Heart left ventricle (tissue), 16 donors: Measurements from ENCODE around the gene LSR. TPM values are rescaled to one million over a fixed set of nuclear protein-coding genes. Genes with fewer than 3 reads are reported as not detected.

Source experiments
- ATAC-seq, 4 donors: fragments of 200-7000 bp; cut with Tn5 transposase; one replicate each; pipeline ENCODE4 v1.9.1; 2020 to 2022; ENCODE audit warnings: moderate library complexity in 4 of 4, mild to moderate bottlenecking in 3 of 4, moderate number of reproducible peaks in 1 of 4
- DNase-seq, 5 donors: peaks; one replicate each; pipeline ENCODE4 v3.0.0-alpha.2; 2020
- H3K27ac ChIP-seq, 12 donors: fragments of 200-600 bp; sonication (generic) in 4 of 12; one replicate each; pipeline versions ENCODE4 v1.5.0 to v1.8.0; 2016 to 2022; ENCODE audit warnings: mild to moderate bottlenecking in 2 of 12
- H3K27me3 ChIP-seq, 9 donors: fragments of 200-600 bp; sonication (generic) in 2 of 9; one replicate each; pipeline versions ENCODE4 v1.5.1 to v1.8.0; 2016 to 2022; ENCODE audit warnings: mild to moderate bottlenecking in 3 of 9
- H3K36me3 ChIP-seq, 9 donors: fragments of 200-600 bp; sonication (generic) in 2 of 9; one replicate each; pipeline versions ENCODE4 v1.5.0 to v1.8.0; 2018 to 2022; ENCODE audit warnings: mild to moderate bottlenecking in 2 of 9
- H3K4me1 ChIP-seq, 12 donors: fragments of 200-600 bp; sonication (generic) in 4 of 12; one replicate each; pipeline versions ENCODE4 v1.5.0 to v1.8.0; 2016 to 2022; ENCODE audit warnings: mild to moderate bottlenecking in 3 of 12
- H3K4me3 ChIP-seq, 12 donors: fragments of 200-600 bp; sonication (generic) in 4 of 12; one replicate each; pipeline versions ENCODE4 v1.5.0 to v1.8.0; 2017 to 2022; ENCODE audit warnings: mild to moderate bottlenecking in 9 of 12, moderate library complexity in 4 of 12
- H3K9me3 ChIP-seq, 12 donors: fragments of 200-600 bp; sonication (generic) in 4 of 12; one replicate each; pipeline versions ENCODE4 v1.5.0 to v1.8.0; 2016 to 2022; ENCODE audit warnings: mild to moderate bottlenecking in 1 of 12
- CTCF ChIP-seq, 12 donors: fragments of 200-600 bp; sonication (generic) in 4 of 12; IDR thresholded peaks; one replicate each; pipeline versions ENCODE4 v1.5.0 to v1.8.0; 2018 to 2022; ENCODE audit warnings: antibody characterized with exemption in 12 of 12, mild to moderate bottlenecking in 5 of 12
- POLR2A ChIP-seq, 2 donors: fragments of 450-650 bp; IDR thresholded peaks; one replicate each; pipeline ENCODE4 v1.6.1; 2017; ENCODE audit warnings: antibody characterized with exemption in 2 of 2, mild to moderate bottlenecking in 2 of 2, moderate library complexity in 2 of 2
- WGBS, 4 donors: extraction: QIAGEN DNeasy Blood & Tissue Kit in 2 of 4; methylation state at CpG; one replicate each; pipeline versions ENCODE4 v1.1.5 to v1.1.7; 2013 to 2018; 5-methylcytosine and 5-hydroxymethylcytosine counted together
- intact Hi-C, 10 donors: fragments of 100-400 bp; cut with DNase I; formaldehyde crosslinking; loops; one replicate each; pipeline versions ENCODE4 v1.11.1 to v1.14.2; 2022
- polyA plus RNA-seq, 2 donors: library from polyadenylated mRNA; stranded (reverse); fragments of 200-250 nt; gene quantifications; one replicate each; pipeline ENCODE4 v1.2.3, GENCODE V29; 2013
- total RNA-seq, 9 donors: library from RNA; depleted of rRNA in 2 of 9; stranded (reverse); fragments of >200 nt in 2 of 9; fragmentation: NEBNext Ultra II Directional in 3 of 9; extraction: Animal tissue kit (Norgen Biotek cat#: 25700) in 3 of 9; gene quantifications; one replicate each; pipeline versions ENCODE4 v1.1.0 to v1.2.4, GENCODE V29; 2016 to 2023
- donor health status: ischemic (EF 13 %, LVEDD 7.1; RV severe dilation, severe dysfunction).
- donor health status: healthy with polysubstance abuse.
- donor health status: DM: no; HTN: yes; CAD: no.
- donor health status: DM: no; HTN: no; CAD: no.
- donor health status: ischemic (EF 25% LVEDD 6.9; RV normal size, moderate dysfunction).
- donor health status: ischemic (EF 25% LVEDD 5.7; RV mildly dilated, moderate dysfunction).
- donor health status: healthy.
- donor health status: DM: yes; HTN: yes; CAD: no.
- donor health status: ischemic (EF 35%, LVEDD 5.7; RV mildly dilated, moderate dysfunction).
- donor health status: nonischemic (EF 11% LVEDD 7.7; RV severe dilation, severe dysfunction).
- donor health status: DM: yes; HTN: yes; CAD: no.
- donor health status: PGD.
- donor health status: ischemic (EF 29% LVEDD 5.4; RV normal size, mild dysfunction).
- donor health status: nonischemic (EF 23%, LVEDD 6.1; RV moderate dilation, normal function).

The LSR gene
- total and polyA plus RNA-seq, 11 donors: 2.8 to 10.5 (median 5.3) TPM

GRCh38 chr19:35288331-35288730 is 39.5 kb downstream of the LSR start:
- ATAC-seq (no peak), DNase-seq (no peak)
- H3K27me3 ChIP-seq: peaks cover 0 to 19% (median 6%) of the 10 kb centered on the region in 9 donors

GRCh38 chr19:35288906-35289305 is 40.1 kb downstream of the LSR start:
- intact Hi-C loops: no loop called here
- no peaks in the 10 kb centered on the region for H3K36me3 ChIP-seq
- no peaks in the 10 kb centered on the region for H3K9me3 ChIP-seq
- peaks cover 0 to 19% (median 6%) of the 10 kb centered on the region in 9 donors for H3K27me3 ChIP-seq
- TF ChIP-seq CTCF (IDR thresholded peaks at IDR 0.05): no peak
- TF ChIP-seq POLR2A (IDR thresholded peaks at IDR 0.05): no peak
- peaks cover 0 to 4% (median 0%) of the 10 kb centered on the region in 12 donors for H3K4me1 ChIP-seq
- H3K4me3 ChIP-seq: no peak overlapping the region
- no peak for DNase-seq
- H3K27ac ChIP-seq: no peak overlapping the region
- no peak for ATAC-seq
- 81 to 87% (median 84%) methylated on average over 5 of the region's 5 CpGs for WGBS, 4 donors

More at GRCh38 chr19:35288331-35288730, 39.5 kb downstream of the LSR start:
- peaks cover 0 to 4% (median 0%) of the 10 kb centered on the region in 12 donors for H3K4me1 ChIP-seq
- TF ChIP-seq CTCF (IDR thresholded peaks at IDR 0.05) (no peak), POLR2A (IDR thresholded peaks at IDR 0.05) (no peak)
- no peaks in the 10 kb centered on the region for H3K36me3 ChIP-seq
- intact Hi-C loops: no loop called here
- H3K27ac ChIP-seq: no peak overlapping the region
- no peaks in the 10 kb centered on the region for H3K9me3 ChIP-seq
- H3K4me3 ChIP-seq: no peak overlapping the region
- 71 to 77% (median 73%) methylated on average over 2 of the region's 2 CpGs for WGBS, 4 donors

- WGBS, 4 donors: 63 to 65% (median 65%) methylated on average over 15 to 20 of the region's 20 CpGs
- Histone ChIP-seq H3K27ac (no peak overlapping the region), H3K27me3 (peaks cover 0 to 27% (median 6%) of the 10 kb centered on the region in 9 donors), H3K36me3 (no peaks in the 10 kb centered on the region), H3K4me1 (no peaks in the 10 kb centered on the region), H3K9me3 (no peaks in the 10 kb centered on the region), H3K4me3 (no peak overlapping the region)
- no peak for TF ChIP-seq POLR2A (IDR thresholded peaks at IDR 0.05)
- no peak for TF ChIP-seq CTCF (IDR thresholded peaks at IDR 0.05)
- DNase-seq: no peak
- intact Hi-C loops: no loop called here
- ATAC-seq: no peak
Measured at GRCh38 chr19:35290381-35291127, 41.8 kb downstream of the LSR start.

- WGBS, 4 donors: 66 to 90% (median 73%) methylated on average over 6 of the region's 6 CpGs
- no peaks in the 10 kb centered on the region for H3K9me3 ChIP-seq
- H3K27ac ChIP-seq: no peak overlapping the region
- H3K4me3 ChIP-seq: no peak overlapping the region
- TF ChIP-seq CTCF (IDR thresholded peaks at IDR 0.05) (no peak), POLR2A (IDR thresholded peaks at IDR 0.05) (no peak)
- H3K4me1 ChIP-seq: no peaks in the 10 kb centered on the region
- no peaks in the 10 kb centered on the region for H3K36me3 ChIP-seq
- intact Hi-C loops: no loop called here
- peaks cover 0 to 27% (median 6%) of the 10 kb centered on the region in 9 donors for H3K27me3 ChIP-seq
- ATAC-seq: no peak
- no peak for DNase-seq
Measured at GRCh38 chr19:35291259-35291658, 42.5 kb downstream of the LSR start.
